Measurements from ENCODE around the gene RRAS2. TPM values are rescaled to one million over a fixed set of nuclear protein-coding genes. Genes with fewer than 3 reads are reported as not detected.
"Not testable (repeated sequence)": the region's sequence is repeated elsewhere in the genome, so short reads cannot be mapped to it uniquely, and the experiment has no call there.

RRAS2 gene
- total RNA-seq, 2 donors from 2014 or later: 35.7 to 42.7 TPM

- intact Hi-C loops (cut with DNase I, micrococcal nuclease): no loop called here
- peak; percentile 29 for ATAC-seq
- DNase-seq: no peak
These were observed 88.1 kb downstream of the RRAS2 start for GRCh38 chr11:14270690-14271542.

- DNase-seq (no peak), ATAC-seq (peak; percentile 20)
- intact Hi-C loops (cut with DNase I, micrococcal nuclease): no loop called here
These were observed 89.0 kb downstream of the RRAS2 start for GRCh38 chr11:14269692-14270573.

- ATAC-seq (no peak), DNase-seq (no peak)
- intact Hi-C loops (cut with DNase I, micrococcal nuclease): no loop called here
These were observed 90.9 kb downstream of the RRAS2 start for GRCh38 chr11:14267861-14268635.

DNA sequence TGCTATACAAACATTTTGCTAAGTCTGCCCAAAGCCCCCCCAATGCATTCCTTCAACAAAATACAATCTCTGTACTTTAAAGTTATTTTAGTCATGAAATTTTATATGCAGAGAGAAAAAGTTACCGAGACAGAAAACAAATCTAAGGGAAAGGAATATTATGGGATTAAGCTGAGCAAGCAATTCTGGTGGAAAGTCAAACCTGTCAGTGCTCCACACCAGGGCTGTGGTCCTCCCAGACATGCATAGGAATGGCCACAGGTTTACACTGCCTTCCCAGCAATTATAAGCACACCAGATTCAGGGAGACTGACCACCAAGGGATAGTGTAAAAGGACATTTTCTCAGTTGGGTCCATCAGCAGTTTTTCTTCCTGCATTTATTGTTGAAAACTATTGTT is 92.4 kb downstream of the RRAS2 start:
- no peak for DNase-seq
- intact Hi-C loops (cut with DNase I, micrococcal nuclease): no loop called here
- ATAC-seq: no peak

DNA sequence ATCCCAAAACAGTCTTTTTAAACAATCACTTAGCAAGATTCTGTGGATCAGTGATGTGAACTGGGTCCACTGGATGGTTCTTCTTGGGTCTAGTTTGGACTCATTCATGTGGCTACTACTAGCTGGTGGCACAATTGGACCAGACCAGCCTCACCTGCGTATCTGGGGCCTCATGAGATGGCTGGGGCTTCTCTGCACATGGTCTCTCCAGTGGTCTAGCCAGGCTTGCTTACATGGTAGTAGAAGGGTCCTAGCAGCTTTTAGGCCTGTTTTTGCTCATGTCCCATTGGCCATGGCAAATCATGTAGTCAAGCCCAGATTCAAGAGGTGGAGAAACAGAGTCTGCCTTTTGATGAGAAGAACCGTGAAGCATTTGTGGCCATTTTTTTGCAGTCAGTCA is 94.0 kb downstream of the RRAS2 start:
- no peak for ATAC-seq
- intact Hi-C loops (cut with DNase I, micrococcal nuclease): no loop called here
- DNase-seq: no peak

DNA sequence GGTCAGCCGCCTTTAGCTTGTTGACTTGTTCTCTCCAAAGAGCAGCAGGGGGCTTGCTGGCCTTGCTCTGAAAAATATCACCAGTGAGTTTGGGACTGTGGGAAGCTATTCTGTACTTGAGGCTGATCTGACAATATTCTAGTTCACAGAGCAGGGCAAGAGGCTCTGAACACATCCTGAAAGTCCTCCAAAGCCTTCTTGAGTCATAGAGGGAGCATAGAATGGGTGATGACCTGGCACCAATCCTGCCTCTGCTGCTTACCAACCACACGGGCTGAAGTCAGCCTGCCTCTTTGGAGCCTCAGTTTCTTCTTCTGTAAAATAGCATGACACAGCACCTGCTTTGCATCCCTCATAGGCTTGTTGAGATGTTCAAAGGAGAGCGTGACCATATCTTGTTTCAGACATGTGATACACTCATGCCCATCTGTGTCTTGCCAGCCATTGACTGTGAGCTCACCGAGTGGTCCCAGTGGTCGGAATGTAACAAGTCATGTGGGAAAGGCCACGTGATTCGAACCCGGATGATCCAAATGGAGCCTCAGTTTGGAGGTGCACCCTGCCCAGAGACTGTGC is 96.6 kb downstream of the RRAS2 start:
- no peak for ATAC-seq
- no peak for DNase-seq
- intact Hi-C loops (cut with DNase I, micrococcal nuclease): no loop called here

DNA sequence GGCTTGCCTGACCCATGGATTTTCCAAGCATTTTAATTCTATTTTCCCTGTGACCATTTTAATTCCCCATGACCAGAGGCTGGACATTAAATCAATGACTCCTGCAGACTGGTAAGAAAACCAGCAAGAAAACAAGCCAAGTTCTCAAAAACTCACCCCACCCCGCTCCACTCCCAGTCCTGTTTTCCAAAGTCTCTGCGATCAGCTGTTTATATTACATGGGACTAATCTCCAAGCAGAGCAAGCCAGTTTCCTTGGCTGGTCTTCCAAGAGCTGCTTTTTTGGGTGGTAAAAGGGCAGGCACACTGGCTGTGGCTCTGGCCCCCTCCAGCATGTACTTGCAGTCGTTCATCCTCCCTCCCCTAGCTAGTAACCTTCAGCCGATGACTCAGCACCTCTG is 97.9 kb downstream of the RRAS2 start:
- DNase-seq: no peak
- no peak for ATAC-seq
- intact Hi-C loops (cut with DNase I, micrococcal nuclease): no loop called here

- intact Hi-C loops (cut with DNase I, micrococcal nuclease): no loop called here
- no peak for DNase-seq
- peak; percentile 60 for ATAC-seq
These were observed 99.1 kb downstream of the RRAS2 start for GRCh38 chr11:14259878-14260277.

DNA sequence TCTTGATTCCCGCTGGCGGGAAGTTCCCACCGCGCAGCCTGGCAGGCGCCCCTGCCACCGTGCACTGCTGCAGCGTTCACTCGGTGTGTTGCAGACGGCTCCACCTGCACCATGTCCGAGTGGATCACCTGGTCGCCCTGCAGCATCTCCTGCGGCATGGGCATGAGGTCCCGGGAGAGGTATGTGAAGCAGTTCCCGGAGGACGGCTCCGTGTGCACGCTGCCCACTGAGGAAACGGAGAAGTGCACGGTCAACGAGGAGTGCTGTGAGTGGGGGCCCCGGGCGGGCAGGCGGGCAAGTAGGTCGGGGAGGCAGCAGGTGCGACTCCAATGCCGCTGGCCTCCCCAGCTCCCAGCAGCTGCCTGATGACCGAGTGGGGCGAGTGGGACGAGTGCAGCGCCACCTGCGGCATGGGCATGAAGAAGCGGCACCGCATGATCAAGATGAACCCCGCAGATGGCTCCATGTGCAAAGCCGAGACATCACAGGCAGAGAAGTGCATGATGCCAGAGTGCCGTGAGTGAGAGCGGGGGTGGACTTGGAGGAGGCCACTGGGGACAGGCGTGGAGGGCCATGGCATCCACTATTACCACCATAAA is 99.7 kb downstream of the RRAS2 start:
- DNase-seq (no peak), ATAC-seq (no peak)
- intact Hi-C loops (cut with DNase I, micrococcal nuclease): no loop called here

DNA sequence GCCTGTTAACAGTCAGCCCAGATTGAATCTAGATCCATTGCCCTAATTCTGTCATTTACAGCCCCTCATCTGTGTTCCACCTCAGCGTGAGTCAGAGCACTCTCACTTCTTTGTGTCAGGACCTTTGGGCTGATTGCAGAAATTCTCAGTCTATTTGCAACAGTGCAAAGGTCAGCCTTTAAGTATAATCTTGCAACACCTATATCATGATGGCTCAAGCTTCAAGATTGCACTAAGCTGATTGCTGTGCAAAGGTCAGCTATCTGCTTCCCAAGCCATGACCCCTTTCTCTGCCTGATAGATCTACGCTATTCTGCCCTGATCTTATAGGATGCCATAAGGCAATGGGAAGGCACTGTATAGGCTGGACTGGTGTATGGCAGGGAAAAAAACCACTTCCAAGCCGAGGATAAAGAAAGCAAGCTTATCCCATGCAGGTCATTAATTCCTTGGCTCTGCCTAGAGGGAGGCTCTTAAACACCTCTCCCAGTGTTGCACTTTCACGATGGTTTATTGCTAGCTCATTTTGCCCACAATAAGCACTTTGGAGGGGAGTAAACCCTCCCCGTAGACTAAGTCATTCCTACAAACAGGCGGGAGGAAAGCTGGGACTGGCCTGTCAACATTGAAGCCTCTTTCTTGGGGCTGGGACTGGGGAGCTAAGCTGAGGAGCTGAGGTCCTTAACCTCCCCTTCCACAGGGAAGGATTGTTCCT is 100.6 kb downstream of the RRAS2 start:
- DNase-seq (peak in 1 of 2 donors; percentile 48), ATAC-seq (peak; percentile 85)
- intact Hi-C loops (cut with DNase I, micrococcal nuclease): no loop called here

- DNase-seq (no peak), ATAC-seq (no peak)
- intact Hi-C loops (cut with DNase I, micrococcal nuclease): no loop called here
These were observed 103.8 kb downstream of the RRAS2 start for GRCh38 chr11:14255238-14255534.

- ATAC-seq (no peak), DNase-seq (no peak)
- intact Hi-C loops (cut with DNase I, micrococcal nuclease): no loop called here
These were observed 104.3 kb downstream of the RRAS2 start for GRCh38 chr11:14254533-14255237.

GRCh38 chr11:14253840-14254239 is 105.1 kb downstream of the RRAS2 start:
- ATAC-seq (no peak), DNase-seq (no peak)
- intact Hi-C loops (cut with DNase I, micrococcal nuclease): no loop called here

DNA sequence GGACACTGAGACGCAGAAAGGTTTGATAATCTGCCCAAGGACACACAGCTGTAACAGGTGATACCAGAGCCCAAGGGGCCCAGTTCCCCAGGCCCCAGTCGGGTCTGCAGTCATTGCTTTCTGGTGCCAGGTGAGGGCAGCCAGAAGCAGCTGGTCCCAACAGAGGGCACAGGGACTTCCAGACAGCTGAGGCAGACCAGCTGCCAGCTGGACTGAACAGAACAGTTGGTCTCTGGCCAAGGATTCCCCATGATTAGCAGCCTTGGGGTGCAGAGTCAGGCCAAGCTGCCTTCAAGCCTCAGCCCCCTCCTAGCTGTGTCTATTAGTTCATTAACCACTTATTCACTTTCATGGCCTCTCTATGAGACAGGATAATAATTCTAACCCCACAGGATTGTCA is 105.6 kb downstream of the RRAS2 start:
- no peak for ATAC-seq
- DNase-seq: no peak
- intact Hi-C loops (cut with DNase I, micrococcal nuclease): no loop called here

GRCh38 chr11:14252501-14252900 is 106.5 kb downstream of the RRAS2 start:
- DNase-seq; intact Hi-C loops (cut with DNase I, micrococcal nuclease); ATAC-seq: not testable (repeated sequence)

GRCh38 chr11:14251754-14252153 is 107.2 kb downstream of the RRAS2 start:
- ATAC-seq: no peak
- no peak for DNase-seq
- intact Hi-C loops (cut with DNase I, micrococcal nuclease): no loop called here
